ENCODE measurements around the gene MCTS1. TPM values are rescaled to one million over a fixed set of nuclear protein-coding genes. Genes with fewer than 3 reads are reported as not detected.

Gene MCTS1
- total RNA-seq, 1 donor from 2014 or later: 25.8 TPM

- H3K4me3 ChIP-seq (ENCODE audit: low read depth, low read length): no peak overlapping the region
- no peak for TF ChIP-seq CTCF (IDR thresholded peaks at IDR 0.05; ENCODE audit: insufficient read depth, low read length, severe bottlenecking)
- peaks cover 3% of the 10 kb centered on the region for H3K36me3 ChIP-seq (ENCODE audit: control insufficient read depth, insufficient read depth, low read length)
- FAIRE-seq: no peak
- no peak for DNase-seq (ENCODE audit: low read depth)
- no peaks in the 10 kb centered on the region for H3K27me3 ChIP-seq (ENCODE audit: control insufficient read depth, insufficient read depth, low read length)
Measured at GRCh38 chrX:120612086-120612485, 8.2 kb downstream of the MCTS1 start.

GRCh38 chrX:120614816-120615215 lies 10.9 kb downstream of the MCTS1 start:
- peaks cover 2% of the 10 kb centered on the region for H3K36me3 ChIP-seq (ENCODE audit: control insufficient read depth, insufficient read depth, low read length)
- DNase-seq (ENCODE audit: low read depth) (no peak), FAIRE-seq (no peak)
- no peak overlapping the region for H3K4me3 ChIP-seq (ENCODE audit: low read depth, low read length)
- no peaks in the 10 kb centered on the region for H3K27me3 ChIP-seq (ENCODE audit: control insufficient read depth, insufficient read depth, low read length)
- no peak for TF ChIP-seq CTCF (IDR thresholded peaks at IDR 0.05; ENCODE audit: insufficient read depth, low read length, severe bottlenecking)

DNA sequence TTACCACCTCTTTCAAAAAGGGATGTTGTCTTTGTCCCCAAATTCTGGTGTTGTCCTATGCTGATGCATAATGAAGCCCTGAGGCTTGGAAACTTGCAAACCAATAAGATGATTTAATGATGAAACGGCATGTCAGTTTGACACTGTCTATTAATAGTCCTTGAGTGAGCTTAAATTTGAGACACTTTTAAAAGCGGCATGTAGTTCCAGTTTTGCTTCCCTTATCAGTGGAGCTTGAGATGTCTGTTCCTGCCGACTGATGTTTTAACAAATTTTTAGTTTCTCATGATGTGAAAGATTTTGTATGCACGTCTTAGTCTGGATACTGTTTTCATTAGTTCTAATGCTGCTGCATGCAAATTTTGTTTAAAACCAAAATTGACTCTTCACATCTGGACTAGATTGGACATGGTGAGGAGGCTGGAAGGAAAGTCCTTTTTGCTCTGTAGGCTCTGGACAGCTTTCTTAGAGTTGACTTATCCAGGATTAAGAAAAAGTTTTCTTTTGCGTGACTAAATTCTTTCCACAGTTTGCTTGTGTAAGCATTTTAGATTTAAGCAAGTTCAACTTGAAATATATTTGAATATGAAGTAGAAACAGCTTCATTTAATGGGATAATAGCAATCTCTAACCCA lies 14.2 kb downstream of the MCTS1 start:
- Histone ChIP-seq H3K27me3 (ENCODE audit: control insufficient read depth, insufficient read depth, low read length) (no peaks in the 10 kb centered on the region), H3K4me3 (ENCODE audit: low read depth, low read length) (no peak overlapping the region), H3K36me3 (ENCODE audit: control insufficient read depth, insufficient read depth, low read length) (peaks cover 2% of the 10 kb centered on the region)
- DNase-seq (ENCODE audit: low read depth) (no peak), FAIRE-seq (no peak)
- no peak for TF ChIP-seq CTCF (IDR thresholded peaks at IDR 0.05; ENCODE audit: insufficient read depth, low read length, severe bottlenecking)

GRCh38 chrX:120625371-120625770 lies 21.5 kb downstream of the MCTS1 start:
- FAIRE-seq: no peak
- Histone ChIP-seq H3K4me3 (ENCODE audit: low read depth, low read length) (no peak overlapping the region), H3K36me3 (ENCODE audit: control insufficient read depth, insufficient read depth, low read length) (no peaks in the 10 kb centered on the region), H3K27me3 (ENCODE audit: control insufficient read depth, insufficient read depth, low read length) (no peaks in the 10 kb centered on the region)
- DNase-seq (ENCODE audit: low read depth): no peak
- TF ChIP-seq CTCF (IDR thresholded peaks at IDR 0.05; ENCODE audit: insufficient read depth, low read length, severe bottlenecking): no peak

GRCh38 chrX:120629667-120630537 lies 26.0 kb downstream of the MCTS1 start, which contains the start of gene C1GALT1C1:
TSS of gene C1GALT1C1 (minus strand) at chrX:120630054. CDS start at chrX:120627166, 2,888 bp downstream.
- no peak for TF ChIP-seq CTCF (IDR thresholded peaks at IDR 0.05; ENCODE audit: insufficient read depth, low read length, severe bottlenecking)
- FAIRE-seq (no peak), DNase-seq (ENCODE audit: low read depth) (peak; percentile 82)

More at GRCh38 chrX:120629667-120630537, 26.0 kb downstream of the MCTS1 start, which contains the start of gene C1GALT1C1:
- H3K4me3 ChIP-seq (ENCODE audit: low read depth, low read length): peak within 1 kb of the TSS; percentile 61
- no peaks in the 10 kb centered on the region for H3K27me3 ChIP-seq (ENCODE audit: control insufficient read depth, insufficient read depth, low read length)
- H3K36me3 ChIP-seq (ENCODE audit: control insufficient read depth, insufficient read depth, low read length): no peaks in the 10 kb centered on the region

All from bronchial epithelial cell (primary cell).